GM18526 (cell line): ENCODE measurements around the gene SCGB1A1.

ENCODE experiments used
- POLR2A ChIP-seq: IDR thresholded peaks from 3 replicates; pipeline ENCODE4 v1.6.1; 2011; ENCODE audit not compliant: insufficient read length; ENCODE audit errors: extremely low read depth

Gene SCGB1A1

DNA sequence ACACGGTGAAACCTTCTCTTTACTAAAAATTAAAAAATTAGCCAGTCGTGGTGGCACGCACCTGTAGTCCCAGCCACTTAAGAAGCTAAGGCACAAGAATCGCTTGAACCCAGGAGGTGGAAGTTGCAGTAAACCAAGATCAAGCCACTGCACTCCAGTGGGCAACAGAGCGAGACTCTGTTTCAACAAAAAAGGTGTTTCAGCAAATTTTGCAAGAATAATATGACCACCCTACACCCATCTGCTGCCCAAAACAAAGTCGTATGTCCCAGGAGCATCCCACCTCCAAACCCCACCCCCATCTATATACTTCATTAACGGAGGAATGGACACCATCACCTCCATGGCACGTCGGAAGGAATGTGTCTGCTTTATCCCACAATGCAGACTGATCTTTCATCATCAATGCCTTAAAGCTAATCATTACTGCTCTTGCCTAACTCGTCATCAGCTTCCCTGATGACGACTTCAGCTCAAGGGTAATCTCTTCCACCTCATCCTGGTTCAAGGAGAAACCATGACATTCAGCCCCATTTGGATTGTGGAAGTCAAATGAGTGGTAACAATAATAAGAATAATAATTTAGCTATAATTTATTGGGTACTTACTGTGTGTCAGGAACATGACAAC is 34.1 kb downstream of the SCGB1A1 start:
- no peak for TF ChIP-seq POLR2A

- no peak for TF ChIP-seq POLR2A
These were observed 37.8 kb downstream of the SCGB1A1 start for GRCh38 chr11:62456630-62457029.

GRCh38 chr11:62457478-62457877 is 38.6 kb downstream of the SCGB1A1 start:
- no peak for TF ChIP-seq POLR2A

DNA sequence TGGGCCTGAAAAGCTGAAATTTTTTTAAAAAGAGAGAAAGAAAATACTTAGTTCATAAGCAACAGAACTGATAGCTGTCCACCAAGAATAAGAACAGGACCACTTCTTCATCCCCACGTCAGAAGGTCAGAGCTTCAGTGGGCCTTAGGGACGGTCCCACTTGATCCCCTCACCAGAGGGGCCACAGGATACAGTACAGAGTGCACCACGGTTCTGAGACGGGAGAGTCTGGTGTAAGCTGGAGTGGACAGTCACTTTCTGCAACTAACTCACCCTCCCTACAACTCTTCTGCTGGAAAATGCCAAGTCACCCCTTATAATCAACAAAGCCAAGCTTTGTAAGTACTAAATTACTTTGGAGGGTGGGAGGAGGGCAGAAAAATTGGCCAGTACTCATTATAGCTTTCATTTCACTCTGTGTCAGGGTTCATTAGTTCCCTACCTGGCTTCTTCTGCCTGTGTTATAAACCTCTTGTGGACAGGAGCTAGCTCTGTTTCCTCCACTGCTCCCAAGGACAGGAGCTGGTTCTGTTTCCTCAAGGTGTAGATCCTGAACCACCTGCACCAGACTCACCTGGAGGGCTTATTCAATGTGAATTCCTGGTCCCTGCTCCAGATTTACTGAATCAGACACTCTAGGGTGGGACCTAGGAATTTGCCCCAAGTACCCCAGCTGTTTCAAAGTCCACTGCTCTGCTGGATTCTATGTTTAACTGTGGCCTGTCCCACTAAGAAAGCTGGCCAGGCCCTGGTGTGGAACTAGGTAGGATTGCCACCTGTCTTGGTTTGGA is 39.6 kb downstream of the SCGB1A1 start:
- no peak for TF ChIP-seq POLR2A

- no peak for TF ChIP-seq POLR2A
These were observed 40.2 kb downstream of the SCGB1A1 start for GRCh38 chr11:62459080-62459479.

DNA sequence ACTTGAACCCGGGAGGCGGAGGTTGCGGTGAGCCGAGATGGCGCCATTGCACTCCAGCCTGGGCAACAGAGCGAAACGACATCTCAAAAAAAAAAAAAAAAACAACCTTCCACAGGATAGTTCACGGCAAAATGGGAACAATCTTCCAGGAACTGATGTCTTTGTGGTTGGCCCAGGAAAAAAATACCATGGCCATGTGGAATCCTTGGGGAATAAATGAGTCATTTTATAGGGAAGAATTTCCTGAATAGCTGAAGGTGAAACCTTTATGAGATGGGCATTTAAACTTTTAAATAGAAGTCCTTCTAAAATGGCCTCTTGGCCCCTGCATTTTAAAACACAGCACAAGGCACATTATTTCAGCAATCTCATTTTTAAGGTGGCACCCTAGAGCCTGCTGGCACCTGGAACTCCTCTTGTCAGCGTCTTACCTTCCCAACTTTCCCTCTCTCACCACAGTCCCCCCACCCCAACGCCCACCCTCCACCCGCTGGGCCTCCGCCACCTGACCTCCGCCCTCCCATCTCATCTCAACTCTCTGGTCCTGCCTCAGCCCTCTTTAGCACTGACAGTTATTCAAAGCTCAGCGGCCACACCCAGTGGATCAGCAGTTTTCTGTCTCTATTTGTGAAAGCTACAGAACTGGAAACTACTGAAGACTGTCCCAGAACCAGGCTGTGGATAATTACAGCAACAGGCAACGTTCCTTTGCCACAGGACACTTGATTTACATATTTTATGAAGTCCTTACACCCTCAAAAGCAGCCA is 43.1 kb downstream of the SCGB1A1 start:
- TF ChIP-seq POLR2A, result no peak

GRCh38 chr11:62462508-62462892 is 43.7 kb downstream of the SCGB1A1 start:
- TF ChIP-seq POLR2A, result no peak

DNA sequence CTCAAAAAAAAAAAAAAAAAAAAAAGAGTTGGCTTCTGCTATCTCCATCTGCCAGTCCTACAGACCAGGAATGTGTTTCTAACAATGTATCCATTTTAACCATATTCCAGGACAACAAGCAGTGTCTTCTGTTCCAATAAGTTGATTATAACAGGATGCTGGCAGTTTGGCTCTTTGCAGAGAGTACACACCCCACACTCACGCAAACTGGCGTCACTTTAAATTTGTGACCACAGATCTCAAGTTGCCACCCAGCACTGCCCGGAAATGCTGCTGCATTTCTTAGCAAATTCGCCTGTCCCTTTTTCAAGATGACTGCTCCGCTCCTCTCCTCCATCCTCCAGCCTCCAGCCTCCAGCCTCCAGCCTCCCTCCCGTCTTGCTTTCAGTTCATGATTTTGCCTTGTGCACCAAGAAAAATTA is 44.3 kb downstream of the SCGB1A1 start:
- no peak for TF ChIP-seq POLR2A

GRCh38 chr11:62464655-62465054 is 45.8 kb downstream of the SCGB1A1 start:
- no peak for TF ChIP-seq POLR2A

DNA sequence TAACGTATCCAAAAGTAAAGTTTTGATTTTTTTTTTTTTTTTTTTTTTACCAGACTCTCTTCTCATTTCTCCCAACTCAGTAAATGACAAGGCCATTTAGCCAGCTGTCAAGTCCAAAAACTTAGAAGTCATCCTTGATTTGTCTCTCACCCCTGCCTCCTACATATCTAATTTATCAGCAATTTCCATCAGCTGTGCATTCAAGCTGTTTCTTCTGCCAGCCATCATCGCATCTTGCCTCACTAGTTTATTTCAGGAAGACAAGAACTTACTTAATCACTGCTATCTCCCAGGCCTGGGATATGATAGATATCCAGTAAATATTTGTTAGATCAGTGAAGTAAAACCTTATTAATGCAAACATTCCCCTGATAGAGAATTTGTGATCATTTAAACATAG is 47.6 kb downstream of the SCGB1A1 start:
- TF ChIP-seq POLR2A, result no peak

- TF ChIP-seq POLR2A, result no peak
These were observed 49.7 kb downstream of the SCGB1A1 start for GRCh38 chr11:62468577-62468976.

DNA sequence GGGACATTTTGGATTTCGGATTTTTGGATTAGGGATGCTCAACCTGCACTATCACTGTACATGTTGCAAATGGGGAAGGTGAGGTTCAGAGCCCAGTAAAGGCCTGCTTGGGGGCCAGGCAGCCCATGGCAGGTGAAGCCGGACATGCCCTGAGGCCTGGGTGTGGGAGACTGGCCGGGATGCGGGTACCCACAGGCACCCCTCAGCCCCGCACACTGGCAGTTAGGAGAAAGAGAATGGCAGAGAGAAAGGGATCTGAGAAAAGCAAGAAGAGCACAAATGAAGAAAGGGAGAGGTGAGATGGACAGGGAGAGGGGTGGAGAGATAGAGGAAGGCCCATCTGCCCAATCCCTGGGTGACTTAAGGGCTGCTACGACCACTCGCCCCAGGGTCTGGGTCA is 52.8 kb downstream of the SCGB1A1 start:
- TF ChIP-seq POLR2A, result no peak

GRCh38 chr11:62472063-62472884 is 53.4 kb downstream of the SCGB1A1 start:
- TF ChIP-seq POLR2A, result no peak
